NCI-H146 treated with DMSO at 0.1 percent for 48 hours (cell line): Measurements from ENCODE around the gene MLYCD.

ENCODE experiments used
- DNase-seq: peaks from one replicate; lab custom pipeline; 2025; ENCODE audit not compliant: unreplicated experiment; lab: John Stamatoyannopoulos, UW

Gene MLYCD

DNA sequence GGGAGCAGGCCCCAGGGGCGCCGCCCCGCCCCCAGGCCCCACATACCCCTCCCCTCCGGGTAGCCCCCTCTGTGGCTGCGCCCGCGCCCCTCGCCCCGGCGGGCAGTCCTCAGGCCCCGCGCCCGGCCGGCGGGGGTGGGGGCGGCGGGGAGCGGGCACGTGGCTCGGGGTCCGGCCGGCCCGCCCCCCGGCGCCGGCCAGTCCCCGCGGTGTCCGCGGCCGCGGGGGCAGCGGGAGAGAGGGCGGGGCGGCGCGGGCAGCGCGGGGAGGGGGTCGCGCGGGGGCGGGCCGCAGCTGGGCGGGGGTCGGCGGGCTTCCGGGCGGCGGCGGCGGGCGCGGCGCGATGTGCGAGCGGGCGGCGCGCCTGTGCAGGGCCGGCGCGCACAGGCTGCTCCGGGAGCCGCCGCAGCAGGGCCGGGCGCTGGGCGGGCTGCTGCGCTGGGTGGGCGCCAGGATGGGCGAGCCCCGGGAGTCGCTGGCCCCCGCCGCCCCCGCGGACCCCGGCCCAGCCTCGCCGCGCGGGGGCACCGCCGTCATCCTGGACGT, 69.5 kb downstream of the MLYCD start:
- no peak for DNase-seq

GRCh38 chr16:83968891-83969649, 70.2 kb downstream of the MLYCD start:
- no peak for DNase-seq

- DNase-seq: no peak
Observed at GRCh38 chr16:83969771-83970429, 71.0 kb downstream of the MLYCD start.

GRCh38 chr16:83970430-83970815, 71.5 kb downstream of the MLYCD start:
- no peak for DNase-seq

GRCh38 chr16:83971165-83972130, 72.5 kb downstream of the MLYCD start:
- DNase-seq: no peak

DNA sequence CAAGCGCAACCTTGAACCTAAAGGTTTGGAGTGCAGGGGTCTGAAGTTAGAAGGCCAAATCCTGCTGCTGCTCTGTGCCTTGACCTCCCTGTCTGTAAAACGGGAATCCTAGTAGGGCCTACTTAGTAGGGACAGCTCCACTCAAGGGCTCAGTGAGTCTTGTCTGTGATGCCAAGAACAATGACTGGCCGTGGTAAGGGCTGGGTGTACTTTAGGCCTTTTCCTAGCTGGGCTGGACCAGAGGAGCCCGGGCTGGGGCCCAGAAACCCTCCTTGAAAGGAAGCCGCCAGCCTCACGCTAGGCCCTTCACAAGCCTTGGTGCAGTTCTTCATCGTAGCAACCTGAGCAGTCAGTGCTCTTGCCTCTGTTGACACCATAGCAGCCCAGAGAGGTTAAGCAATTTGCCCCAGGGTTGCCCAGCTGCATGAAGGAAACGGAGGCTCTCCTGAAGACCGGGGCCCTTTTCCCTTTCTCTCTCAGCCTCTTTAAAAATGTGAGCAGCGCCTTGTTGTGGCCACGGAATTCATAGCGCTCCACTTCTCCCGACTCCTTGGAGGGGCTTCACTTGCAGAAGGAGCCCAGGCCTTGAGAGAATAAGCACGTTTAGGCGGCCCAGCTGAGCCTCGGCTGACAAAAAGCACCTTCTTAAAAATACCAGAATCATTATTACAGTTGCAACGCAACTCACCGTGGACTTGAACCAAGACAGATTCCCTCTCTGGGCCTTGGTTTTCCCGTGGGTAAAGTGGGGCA, 73.5 kb downstream of the MLYCD start:
- no peak for DNase-seq

DNA sequence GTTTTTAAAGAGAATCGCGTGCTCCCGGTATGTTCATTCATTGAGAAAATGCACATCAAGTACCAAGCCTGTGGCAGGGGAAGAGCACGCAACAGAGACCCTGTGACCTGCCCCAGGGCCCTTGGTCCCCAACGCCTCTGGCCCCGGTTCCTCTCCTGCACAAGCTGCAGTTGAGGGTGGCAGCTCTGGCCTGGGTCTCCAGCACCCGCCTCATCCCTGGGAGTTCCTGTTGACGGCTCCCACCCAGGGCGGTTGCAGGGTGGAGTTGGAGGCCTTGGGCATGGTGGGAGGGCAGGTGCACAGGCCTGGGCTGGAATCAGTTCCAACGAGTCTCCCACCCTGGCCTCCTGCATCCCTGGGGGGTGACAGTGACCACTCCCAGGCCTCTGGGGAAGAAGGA, 74.2 kb downstream of the MLYCD start:
- DNase-seq: no peak

GRCh38 chr16:83973581-83974385, 74.9 kb downstream of the MLYCD start:
- DNase-seq: no peak

DNA sequence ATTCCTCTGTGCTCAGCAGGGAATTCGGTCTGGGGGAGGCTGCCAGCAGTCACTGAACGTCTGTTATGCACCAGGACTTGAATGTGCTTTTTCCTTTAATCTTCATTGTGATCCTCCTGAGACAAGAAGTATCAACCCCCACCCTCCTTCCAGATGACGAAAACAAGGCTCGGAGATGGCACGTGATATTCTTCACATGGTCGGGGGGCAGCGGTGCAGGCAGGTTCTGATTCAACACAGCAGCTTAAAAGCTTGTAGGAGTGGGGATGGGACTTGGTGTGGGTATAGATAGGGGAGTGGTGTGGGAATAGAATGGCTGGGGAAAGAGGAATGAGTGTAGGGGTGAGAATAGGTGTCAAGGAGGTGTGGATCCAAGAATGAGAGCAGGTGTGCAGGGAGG, 75.6 kb downstream of the MLYCD start:
- DNase-seq: no peak

DNA sequence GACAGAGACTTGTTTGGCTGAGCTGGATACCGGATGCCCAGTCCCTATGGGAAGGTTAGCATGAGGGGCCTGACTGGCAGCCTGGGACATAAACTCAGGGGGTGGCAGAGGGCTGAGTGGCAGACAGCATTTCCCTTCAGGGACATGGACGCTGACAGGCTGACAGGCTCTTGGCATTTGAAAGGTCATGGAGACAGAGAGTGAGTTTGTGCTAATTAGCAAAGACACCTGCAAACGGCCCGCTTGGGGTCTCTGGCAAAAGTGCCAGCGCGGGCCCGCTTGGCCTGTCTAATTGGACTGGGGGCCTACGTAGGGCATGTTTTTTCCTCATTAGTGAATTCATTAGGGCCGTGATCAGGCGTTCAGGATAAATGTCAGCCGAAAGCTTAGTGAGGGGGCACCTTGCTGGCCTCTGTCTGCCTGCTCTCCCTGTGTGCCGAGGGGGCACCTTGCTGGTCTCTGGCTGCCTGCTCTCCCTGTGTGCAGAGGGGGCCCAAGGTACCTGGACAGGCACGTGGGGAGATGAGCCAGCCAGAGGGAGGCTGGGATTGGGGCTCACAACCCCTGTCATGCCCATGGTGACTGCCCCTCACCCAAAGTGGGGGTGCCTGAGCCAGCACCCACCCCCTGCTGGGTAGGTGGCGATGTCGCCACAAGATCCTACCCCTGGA, 76.8 kb downstream of the MLYCD start:
- no peak for DNase-seq
